Fibroblast of mammary gland (primary cell): ENCODE data around the gene MSH3.

Experiments used
- DNase-seq: peaks from one replicate; pipeline ENCODE4 v3.0.0-alpha.2; 2010; ENCODE audit warnings: low read depth
- H3K4me3 ChIP-seq: 2 replicates; pipeline ENCODE4 v1.5.1; 2011; ENCODE audit warnings: low read depth, mild to moderate bottlenecking, low read length, moderate library complexity; ENCODE audit not compliant: control insufficient read depth
- TF ChIP-seq, protein P1 (sequence below): conservative IDR thresholded peaks from 2 replicates; pipeline ENCODE4 v1.5.1; 2011; ENCODE audit warnings: low read depth, low read length, inconsistent platforms; ENCODE audit not compliant: control insufficient read depth, insufficient read depth

The MSH3 gene

DNA sequence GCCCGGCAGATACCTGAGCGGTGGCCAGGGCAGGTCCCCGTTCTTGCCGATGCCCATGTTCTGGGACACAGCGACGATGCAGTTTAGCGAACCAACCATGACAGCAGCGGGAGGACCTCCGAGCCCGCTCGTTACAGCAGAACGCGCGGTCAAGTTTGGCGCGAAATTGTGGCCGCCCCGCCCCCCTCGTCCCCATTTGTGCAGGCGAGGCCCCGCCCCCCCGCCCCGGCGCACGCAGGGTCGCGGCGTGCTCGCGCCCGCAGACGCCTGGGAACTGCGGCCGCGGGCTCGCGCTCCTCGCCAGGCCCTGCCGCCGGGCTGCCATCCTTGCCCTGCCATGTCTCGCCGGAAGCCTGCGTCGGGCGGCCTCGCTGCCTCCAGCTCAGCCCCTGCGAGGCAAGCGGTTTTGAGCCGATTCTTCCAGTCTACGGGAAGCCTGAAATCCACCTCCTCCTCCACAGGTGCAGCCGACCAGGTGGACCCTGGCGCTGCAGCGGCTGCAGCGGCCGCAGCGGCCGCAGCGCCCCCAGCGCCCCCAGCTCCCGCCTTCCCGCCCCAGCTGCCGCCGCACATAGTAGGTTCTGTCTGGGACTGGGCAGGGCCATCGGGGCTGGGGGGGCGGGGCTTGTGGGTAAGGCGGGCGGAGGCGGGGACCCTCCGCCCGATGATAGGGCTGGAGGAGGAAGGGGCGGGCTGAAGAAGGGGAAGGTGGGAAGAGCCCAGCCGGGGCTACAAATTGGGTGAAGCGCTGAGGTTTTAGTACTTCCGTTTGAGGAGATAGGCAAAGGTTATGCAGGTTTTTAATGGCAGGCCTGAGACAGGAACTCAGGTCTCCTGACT is at the start of gene MSH3, which contains the start of gene DHFR:
Gene MSH3, plus strand, starts transcription at position 262 of the 840 bp plus-strand sequence. Its CDS starts 76 bp downstream, at position 338.
Gene DHFR, minus strand, starts transcription at position 593 of the 840 bp plus-strand sequence. Its CDS starts 494 bp downstream, at position 99.
- DNase-seq = peak; percentile 85
- TF ChIP-seq, protein P1, sequence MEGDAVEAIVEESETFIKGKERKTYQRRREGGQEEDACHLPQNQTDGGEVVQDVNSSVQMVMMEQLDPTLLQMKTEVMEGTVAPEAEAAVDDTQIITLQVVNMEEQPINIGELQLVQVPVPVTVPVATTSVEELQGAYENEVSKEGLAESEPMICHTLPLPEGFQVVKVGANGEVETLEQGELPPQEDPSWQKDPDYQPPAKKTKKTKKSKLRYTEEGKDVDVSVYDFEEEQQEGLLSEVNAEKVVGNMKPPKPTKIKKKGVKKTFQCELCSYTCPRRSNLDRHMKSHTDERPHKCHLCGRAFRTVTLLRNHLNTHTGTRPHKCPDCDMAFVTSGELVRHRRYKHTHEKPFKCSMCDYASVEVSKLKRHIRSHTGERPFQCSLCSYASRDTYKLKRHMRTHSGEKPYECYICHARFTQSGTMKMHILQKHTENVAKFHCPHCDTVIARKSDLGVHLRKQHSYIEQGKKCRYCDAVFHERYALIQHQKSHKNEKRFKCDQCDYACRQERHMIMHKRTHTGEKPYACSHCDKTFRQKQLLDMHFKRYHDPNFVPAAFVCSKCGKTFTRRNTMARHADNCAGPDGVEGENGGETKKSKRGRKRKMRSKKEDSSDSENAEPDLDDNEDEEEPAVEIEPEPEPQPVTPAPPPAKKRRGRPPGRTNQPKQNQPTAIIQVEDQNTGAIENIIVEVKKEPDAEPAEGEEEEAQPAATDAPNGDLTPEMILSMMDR = no peak
- H3K4me3 ChIP-seq = peak within 1 kb of the TSS; percentile 73

DNA sequence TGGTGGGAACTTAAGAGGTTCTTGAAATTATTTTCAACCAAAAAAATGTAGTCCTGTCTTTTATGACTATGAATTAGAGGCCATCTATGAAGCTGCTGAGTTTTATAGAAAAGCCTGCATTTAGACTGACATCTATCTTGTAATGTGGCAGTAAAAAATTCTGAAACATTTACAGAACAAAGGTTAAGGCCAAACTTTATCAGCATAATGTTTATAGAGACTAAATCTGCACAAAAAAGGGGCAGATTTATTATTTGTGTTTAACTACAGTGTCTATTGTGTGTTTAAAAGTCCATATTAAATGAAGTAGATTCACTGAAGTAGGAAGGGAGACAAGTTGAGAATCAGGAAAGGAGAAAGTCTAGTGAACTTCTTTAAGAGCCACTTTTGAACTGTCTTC is 47.1 kb upstream of the MSH3 start:
- no peak overlapping the region for H3K4me3 ChIP-seq
- TF ChIP-seq, protein P1 = no peak
- no peak for DNase-seq

DNA sequence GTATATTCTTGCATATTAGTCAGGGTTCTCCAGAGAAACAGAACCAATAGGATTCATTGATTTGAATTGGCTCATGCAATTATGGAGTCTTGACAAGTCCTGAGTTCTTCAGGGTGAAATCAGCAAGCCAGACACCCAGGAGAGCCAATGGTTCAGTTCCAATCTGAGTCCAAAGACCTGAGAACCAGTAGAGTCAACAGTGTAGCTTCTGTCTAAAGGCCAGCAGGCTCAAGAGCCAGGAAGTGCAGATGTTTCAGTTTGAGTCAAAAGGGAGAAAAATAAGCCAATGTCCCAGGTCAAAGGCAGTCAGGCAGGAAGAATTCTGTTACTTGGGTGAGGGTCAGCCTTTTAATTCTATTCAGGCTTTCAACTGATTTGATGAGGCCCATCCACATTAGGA is 46.6 kb upstream of the MSH3 start:
- TF ChIP-seq, protein P1 = no peak
- H3K4me3 ChIP-seq = no peak overlapping the region
- DNase-seq = no peak

DNA sequence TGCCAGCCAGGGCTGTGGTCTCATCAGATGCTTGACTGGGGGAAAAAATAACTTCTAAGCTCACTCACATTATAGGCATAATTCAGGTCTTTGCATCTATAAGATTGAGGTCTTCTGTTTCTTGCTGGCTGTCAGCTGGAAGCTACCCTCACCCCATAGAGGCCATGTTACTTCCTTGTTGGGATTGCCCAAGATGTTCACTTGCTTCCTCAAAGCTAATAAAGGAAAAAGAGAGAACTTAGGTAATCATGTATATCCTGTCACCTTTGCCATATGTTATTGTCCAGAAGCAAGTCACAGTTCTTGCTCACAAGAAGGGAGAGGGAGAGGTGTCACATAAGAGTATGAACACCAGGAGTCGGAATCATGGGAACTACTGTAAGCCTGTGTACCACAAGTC is 45.7 kb upstream of the MSH3 start:
- H3K4me3 ChIP-seq = no peak overlapping the region
- DNase-seq = peak; percentile 15
- TF ChIP-seq, protein P1 = no peak

DNA sequence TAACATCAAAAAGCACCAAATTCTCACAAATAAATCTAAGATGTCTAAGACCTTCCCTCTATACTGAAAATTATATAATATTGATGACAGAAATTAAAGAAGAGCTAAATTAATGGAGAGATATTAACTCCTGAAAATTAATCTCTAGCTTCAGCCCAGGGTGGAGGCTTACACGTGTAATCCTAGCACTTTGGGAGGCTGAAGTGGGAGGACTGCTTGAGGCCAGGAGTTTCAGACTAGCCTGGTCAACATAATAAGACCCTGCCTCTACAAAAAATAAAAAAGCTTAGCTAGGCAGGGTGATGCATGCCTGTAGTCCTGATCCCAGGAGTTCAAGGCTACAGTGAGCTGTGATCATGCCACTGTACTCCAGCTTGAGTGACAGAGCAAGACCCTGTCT is 44.8 kb upstream of the MSH3 start:
- no peak overlapping the region for H3K4me3 ChIP-seq
- no peak for DNase-seq
- TF ChIP-seq, protein P1 = no peak

DNA sequence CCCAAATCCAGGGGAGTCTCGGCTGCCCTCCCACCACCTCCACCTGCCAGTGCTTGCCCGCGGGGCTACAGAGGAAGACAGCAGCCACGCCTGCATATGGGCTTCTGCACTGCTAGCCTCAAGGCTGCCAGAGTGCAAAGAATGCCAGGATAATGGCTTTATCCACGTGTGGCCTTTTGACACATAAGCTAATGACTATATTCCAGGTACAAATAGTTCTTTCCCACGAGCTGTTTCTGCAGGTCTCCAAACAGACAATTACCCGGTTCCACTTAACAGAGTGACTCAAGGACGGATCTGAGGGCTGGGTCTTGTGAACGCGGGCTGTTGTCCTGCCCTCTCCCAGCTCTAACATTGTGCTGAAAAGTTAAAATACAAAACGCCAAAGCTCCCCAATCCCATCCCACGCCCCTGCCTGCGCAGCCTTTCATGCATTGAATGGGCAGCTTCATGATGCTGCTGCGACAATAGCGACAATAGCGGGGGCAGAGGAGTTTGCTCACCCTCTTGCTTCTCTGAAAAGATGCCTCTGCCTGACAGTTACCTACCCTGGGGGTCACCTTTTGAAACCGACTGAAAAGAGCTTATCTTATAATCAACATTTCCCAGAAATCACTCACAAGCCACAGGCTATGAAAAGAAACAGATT is 39.1 kb upstream of the MSH3 start:
- TF ChIP-seq, protein P1 = no peak
- DNase-seq = no peak
- H3K4me3 ChIP-seq = no peak overlapping the region
